Naive thymus-derived CD4-positive, alpha-beta T cell (primary cell): ENCODE results near the gene TRIM51. TPM values are rescaled to one million over a fixed set of nuclear protein-coding genes. Genes with fewer than 3 reads are reported as not detected.
"Not testable (repeated sequence)": the region's sequence is repeated elsewhere in the genome, so short reads cannot be mapped to it uniquely, and the experiment has no call there.

Source experiments
- ATAC-seq: fragments of 150-1000 bp; cut with Tn5 transposase; 2 replicates; pipeline ENCODE4 v1.10.0; 2021; ENCODE audit warnings: mild to moderate bottlenecking, moderate library complexity
- CTCF ChIA-PET: fragments of 350-600 bp; sonication (Branson Sonifier 250); formaldehyde crosslinking; loops from one replicate; lab custom pipeline; 2021; ENCODE audit warnings: antibody characterized with exemption; lab: Charles Lee
- POLR2A ChIA-PET: fragments of 350-600 bp; sonication (Branson Sonifier 250); formaldehyde crosslinking; loops from one replicate; lab custom pipeline; 2021; ENCODE audit warnings: antibody characterized with exemption, inconsistent platforms; lab: Charles Lee
- DNase-seq, 9 donors: peaks; one replicate each; pipeline versions ENCODE4 v3.0.0 to v3.0.0-alpha.2; 2020 to 2022; ENCODE audit warnings: mixed read lengths in 1 of 9
- H3K27ac ChIP-seq: one replicate; pipeline ENCODE4 v1.7.0; 2013; ENCODE audit warnings: mild to moderate bottlenecking, low read depth, low read length, moderate library complexity
- H3K27me3 ChIP-seq, 2 donors: one replicate each; pipeline ENCODE4 v1.7.0; 2013; ENCODE audit warnings: low read length in 2 of 2, mild to moderate bottlenecking in 2 of 2, moderate library complexity in 2 of 2; ENCODE audit not compliant: control insufficient read depth in 2 of 2, insufficient read depth in 2 of 2
- H3K36me3 ChIP-seq, 3 experiments: 1 replicate in 2 of 3; 2 replicates in 1 of 3; pipeline ENCODE4 v1.7.0; 2013; ENCODE audit warnings: low read length in 3 of 3, mild to moderate bottlenecking in 3 of 3, moderate library complexity in 1 of 3; ENCODE audit not compliant: insufficient read depth in 3 of 3, control insufficient read depth in 2 of 3
- H3K4me1 ChIP-seq, 2 donors: one replicate each; pipeline ENCODE4 v1.7.0; 2013; ENCODE audit warnings: low read length in 2 of 2, mild to moderate bottlenecking in 2 of 2, moderate library complexity in 1 of 2; ENCODE audit not compliant: control insufficient read depth in 2 of 2, insufficient read depth in 2 of 2
- H3K4me3 ChIP-seq: 2 replicates; pipeline ENCODE4 v1.7.0; 2013; ENCODE audit warnings: mild to moderate bottlenecking, low read length
- H3K9me3 ChIP-seq, 3 experiments: 1 replicate in 2 of 3; 2 replicates in 1 of 3; pipeline ENCODE4 v1.7.0; 2013; ENCODE audit warnings: low read length in 3 of 3; ENCODE audit not compliant: control insufficient read depth in 2 of 3
- H3K27ac Mint-ChIP-seq, 9 donors: one replicate each; pipeline ENCODE4 v1.8.0; 2020 to 2022; ENCODE audit warnings: mixed read lengths in 9 of 9, mild to moderate bottlenecking in 8 of 9, moderate library complexity in 5 of 9, inconsistent platforms in 2 of 9
- H3K27me3 Mint-ChIP-seq, 5 donors: one replicate each; pipeline ENCODE4 v1.8.0; 2021 to 2022; ENCODE audit warnings: mixed read lengths in 5 of 5, mild to moderate bottlenecking in 1 of 5
- H3K36me3 Mint-ChIP-seq, 5 donors: one replicate each; pipeline ENCODE4 v1.8.0; 2020 to 2022; ENCODE audit warnings: mixed read lengths in 5 of 5, mild to moderate bottlenecking in 3 of 5, inconsistent platforms in 1 of 5
- H3K4me1 Mint-ChIP-seq, 7 donors: one replicate each; pipeline ENCODE4 v1.8.0; 2020 to 2022; ENCODE audit warnings: mixed read lengths in 7 of 7, mild to moderate bottlenecking in 3 of 7, inconsistent platforms in 1 of 7
- H3K4me3 Mint-ChIP-seq, 10 donors: one replicate each; pipeline ENCODE4 v1.8.0; 2020 to 2022; ENCODE audit warnings: mild to moderate bottlenecking in 10 of 10, mixed read lengths in 10 of 10, moderate library complexity in 6 of 10, inconsistent platforms in 2 of 10
- H3K9me3 Mint-ChIP-seq, 11 donors: one replicate each; pipeline ENCODE4 v1.8.0; 2020 to 2022; ENCODE audit warnings: mixed read lengths in 11 of 11, mild to moderate bottlenecking in 4 of 11, inconsistent platforms in 1 of 11, moderate library complexity in 1 of 11
- intact Hi-C, 2 donors: fragments of 100-400 bp; cut with micrococcal nuclease; formaldehyde crosslinking; loops; one replicate each; pipeline ENCODE4 v1.15.1; 2023
- polyA plus RNA-seq, 2 donors: library from polyadenylated mRNA; unstranded; fragments of 300-500 nt; fragmentation: Illumina TruSeq; gene quantifications; one replicate each; pipeline ENCODE4 v1.2.3, GENCODE V29; 2021
- total RNA-seq, 6 experiments: library from RNA in 5 of 6; stranded (reverse) in 5 of 6; gene quantifications; 1 replicate in 5 of 6; 2 replicates in 1 of 6; pipeline ENCODE4 v1.2.3 and lab custom pipeline; 2021 to 2026

Gene TRIM51
- total and polyA plus RNA-seq, 7 experiments from 2014 or later: 0.29 to 0.32 TPM; not detected in 5

DNA sequence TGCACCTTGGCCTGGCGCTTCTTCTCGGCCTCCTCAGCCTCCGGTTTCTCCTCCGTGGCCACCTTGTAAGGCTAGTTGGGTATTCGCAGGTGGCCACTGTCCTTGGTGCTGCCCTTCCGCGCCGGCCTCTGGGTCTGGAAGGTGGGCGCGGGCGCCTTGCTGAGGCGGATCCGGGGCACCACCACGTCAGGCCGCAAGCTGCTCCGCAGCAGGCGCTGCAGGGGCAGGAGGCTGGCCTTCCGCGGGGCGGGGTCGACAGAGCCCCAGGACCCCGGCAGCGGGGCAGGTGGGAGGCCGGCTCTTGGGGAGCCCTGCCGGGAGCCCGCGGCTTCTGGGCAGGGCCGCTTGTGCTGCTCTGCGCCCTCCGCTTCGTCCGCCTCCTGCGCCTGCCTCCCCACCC is 10.4 kb upstream of the TRIM51 start:
- DNase-seq, CTCF ChIA-PET, H3K27me3 Mint-ChIP-seq, H3K27me3 ChIP-seq, H3K4me3 ChIP-seq, POLR2A ChIA-PET, ATAC-seq, H3K4me1 ChIP-seq, H3K36me3 Mint-ChIP-seq, H3K4me1 Mint-ChIP-seq, H3K4me3 Mint-ChIP-seq, H3K9me3 ChIP-seq, H3K36me3 ChIP-seq, H3K27ac Mint-ChIP-seq, intact Hi-C loops, H3K27ac ChIP-seq: not testable (repeated sequence)
- peaks cover 2 to 18% (median 6%) of the 10 kb centered on the region in 11 donors for H3K9me3 Mint-ChIP-seq

DNA sequence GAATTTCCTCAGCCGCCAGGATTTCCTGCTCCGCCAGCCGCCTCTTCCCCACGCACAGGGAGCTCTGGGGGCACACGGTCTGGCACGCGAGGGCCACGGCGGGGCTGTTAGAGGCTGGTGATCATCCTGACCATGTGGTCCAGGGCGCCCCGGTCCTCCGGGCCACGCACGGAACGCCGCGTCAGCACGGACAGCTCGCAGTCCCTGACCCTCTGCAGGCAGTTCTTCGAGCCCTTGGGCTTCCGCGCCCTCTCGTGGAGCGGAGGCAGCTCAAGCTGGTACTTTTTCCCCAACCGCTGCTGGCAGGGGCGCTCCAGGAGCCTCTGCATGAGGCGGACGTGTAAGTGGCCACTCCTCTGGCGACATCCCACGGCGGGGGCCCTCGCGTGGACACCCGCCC is 10.0 kb upstream of the TRIM51 start:
- H3K4me3 Mint-ChIP-seq, H3K36me3 Mint-ChIP-seq, CTCF ChIA-PET, H3K27me3 Mint-ChIP-seq, H3K9me3 ChIP-seq, POLR2A ChIA-PET, H3K27ac Mint-ChIP-seq, H3K36me3 ChIP-seq, H3K27ac ChIP-seq, H3K4me1 ChIP-seq, DNase-seq, H3K27me3 ChIP-seq, H3K4me1 Mint-ChIP-seq, ATAC-seq, intact Hi-C loops, H3K4me3 ChIP-seq: not testable (repeated sequence)
- peaks cover 2 to 18% (median 6%) of the 10 kb centered on the region in 11 donors for H3K9me3 Mint-ChIP-seq

GRCh38 chr11:55884995-55885394 is 1.9 kb downstream of the TRIM51 start:
- H3K4me1 ChIP-seq, H3K4me3 Mint-ChIP-seq, H3K9me3 ChIP-seq, CTCF ChIA-PET, H3K4me1 Mint-ChIP-seq, H3K27me3 ChIP-seq, intact Hi-C loops, H3K27me3 Mint-ChIP-seq, ATAC-seq, H3K36me3 ChIP-seq, H3K36me3 Mint-ChIP-seq, H3K4me3 ChIP-seq, POLR2A ChIA-PET, H3K27ac ChIP-seq, H3K27ac Mint-ChIP-seq, DNase-seq: not testable (repeated sequence)
- H3K9me3 Mint-ChIP-seq: peaks cover 0 to 26% (median 3%) of the 10 kb centered on the region in 11 donors

DNA sequence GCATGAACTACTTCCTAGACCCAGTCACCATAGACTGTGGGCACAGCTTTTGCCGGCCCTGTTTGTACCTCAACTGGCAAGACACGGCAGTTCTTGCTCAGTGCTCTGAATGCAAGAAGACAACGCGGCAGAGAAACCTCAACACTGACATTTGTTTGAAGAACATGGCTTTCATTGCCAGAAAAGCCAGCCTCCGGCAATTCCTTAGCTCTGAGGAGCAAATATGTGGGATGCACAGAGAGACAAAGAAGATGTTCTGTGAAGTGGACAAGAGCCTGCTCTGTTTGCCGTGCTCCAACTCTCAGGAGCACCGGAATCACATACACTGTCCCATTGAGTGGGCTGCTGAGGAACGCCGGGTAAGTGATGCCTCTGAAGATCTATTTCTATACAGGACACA is 2.4 kb downstream of the TRIM51 start:
- ATAC-seq, CTCF ChIA-PET, H3K27me3 Mint-ChIP-seq, H3K4me3 ChIP-seq, H3K27me3 ChIP-seq, H3K36me3 Mint-ChIP-seq, H3K36me3 ChIP-seq, H3K9me3 ChIP-seq, H3K27ac Mint-ChIP-seq, H3K4me1 Mint-ChIP-seq, DNase-seq, intact Hi-C loops, POLR2A ChIA-PET, H3K4me3 Mint-ChIP-seq, H3K4me1 ChIP-seq, H3K27ac ChIP-seq: not testable (repeated sequence)
- H3K9me3 Mint-ChIP-seq: peaks cover 0 to 26% (median 3%) of the 10 kb centered on the region in 11 donors

GRCh38 chr11:55895216-55895615 is 12.1 kb downstream of the TRIM51 start:
- Mint-ChIP-seq H3K36me3 (no peaks in the 10 kb centered on the region), H3K4me1 (no peaks in the 10 kb centered on the region), H3K4me3 (no peak overlapping the region), H3K27ac (no peak overlapping the region), H3K9me3 (peaks cover 4 to 20% (median 10%) of the 10 kb centered on the region in 11 donors), H3K27me3 (no peaks in the 10 kb centered on the region)
- Histone ChIP-seq H3K4me1 (no peaks in the 10 kb centered on the region), H3K9me3 (no peaks in the 10 kb centered on the region), H3K36me3 (no peaks in the 10 kb centered on the region), H3K27me3 (no peaks in the 10 kb centered on the region), H3K4me3 (no peak overlapping the region), H3K27ac (no peak overlapping the region)
- ATAC-seq: no peak
- intact Hi-C loops: no loop called here
- ChIA-PET CTCF (no interaction called here), POLR2A (no interaction called here)
- DNase-seq: no peak

GRCh38 chr11:55902308-55902707 is 19.2 kb downstream of the TRIM51 start:
- Histone ChIP-seq H3K27me3 (no peaks in the 10 kb centered on the region), H3K4me3 (no peak overlapping the region), H3K9me3 (no peaks in the 10 kb centered on the region), H3K27ac (no peak overlapping the region), H3K36me3 (no peaks in the 10 kb centered on the region), H3K4me1 (no peaks in the 10 kb centered on the region)
- intact Hi-C loops: no loop called here
- peaks cover 0 to 25% (median 7%) of the 10 kb centered on the region in 11 donors for H3K9me3 Mint-ChIP-seq
- no peaks in the 10 kb centered on the region for H3K4me1 Mint-ChIP-seq
- POLR2A ChIA-PET: no interaction called here
- no peak overlapping the region for H3K27ac Mint-ChIP-seq
- DNase-seq: no peak
- no peak overlapping the region for H3K4me3 Mint-ChIP-seq
- CTCF ChIA-PET: no interaction called here
- ATAC-seq: no peak
- no peaks in the 10 kb centered on the region for H3K27me3 Mint-ChIP-seq
- H3K36me3 Mint-ChIP-seq: no peaks in the 10 kb centered on the region

DNA sequence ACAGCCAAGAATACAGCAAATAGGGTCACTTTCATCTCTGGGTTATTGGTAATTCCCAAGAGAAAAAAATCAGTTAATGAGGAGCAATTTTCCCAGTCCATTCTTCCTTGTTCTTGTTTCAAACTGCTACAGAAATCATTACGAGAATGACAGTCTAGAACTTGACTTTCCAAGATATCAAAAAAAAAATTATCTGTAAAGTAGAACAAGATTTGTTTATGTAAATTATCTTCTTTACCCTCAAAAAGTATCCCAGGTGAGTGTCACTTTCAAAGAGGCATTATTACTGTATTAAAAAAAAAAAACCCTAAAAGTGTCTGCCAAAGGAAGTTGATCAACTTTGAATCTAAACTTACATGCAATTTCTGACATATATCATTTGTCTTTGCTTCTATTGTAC is 31.4 kb downstream of the TRIM51 start, which contains the start of gene OR5W2:
OR5W2 (minus strand) TSS at position 101 of the 400 bp plus-strand sequence; CDS start at position 101, 0 bp downstream.
- CTCF ChIA-PET: no interaction called here
- ATAC-seq: no peak

More for the DNA sequence above, 31.4 kb downstream of the TRIM51 start, which contains the start of gene OR5W2:
- Mint-ChIP-seq H3K27me3 (no peaks in the 10 kb centered on the region), H3K36me3 (no peaks in the 10 kb centered on the region), H3K4me1 (no peaks in the 10 kb centered on the region), H3K9me3 (peaks cover 3 to 21% (median 7%) of the 10 kb centered on the region in 11 donors), H3K4me3 (no peak within 1 kb of the TSS), H3K27ac (no peak within 1 kb of the TSS)
- Histone ChIP-seq H3K4me1 (no peaks in the 10 kb centered on the region), H3K27ac (no peak within 1 kb of the TSS), H3K9me3 (no peaks in the 10 kb centered on the region), H3K36me3 (no peaks in the 10 kb centered on the region), H3K27me3 (no peaks in the 10 kb centered on the region), H3K4me3 (no peak within 1 kb of the TSS)
- intact Hi-C loops: no loop called here
- POLR2A ChIA-PET: no interaction called here
- no peak for DNase-seq
